ENCODE measurements around the gene IL6.
"Not testable (repeated sequence)": the region's sequence is repeated elsewhere in the genome, so short reads cannot be mapped to it uniquely, and the experiment has no call there.

The IL6 gene

DNA sequence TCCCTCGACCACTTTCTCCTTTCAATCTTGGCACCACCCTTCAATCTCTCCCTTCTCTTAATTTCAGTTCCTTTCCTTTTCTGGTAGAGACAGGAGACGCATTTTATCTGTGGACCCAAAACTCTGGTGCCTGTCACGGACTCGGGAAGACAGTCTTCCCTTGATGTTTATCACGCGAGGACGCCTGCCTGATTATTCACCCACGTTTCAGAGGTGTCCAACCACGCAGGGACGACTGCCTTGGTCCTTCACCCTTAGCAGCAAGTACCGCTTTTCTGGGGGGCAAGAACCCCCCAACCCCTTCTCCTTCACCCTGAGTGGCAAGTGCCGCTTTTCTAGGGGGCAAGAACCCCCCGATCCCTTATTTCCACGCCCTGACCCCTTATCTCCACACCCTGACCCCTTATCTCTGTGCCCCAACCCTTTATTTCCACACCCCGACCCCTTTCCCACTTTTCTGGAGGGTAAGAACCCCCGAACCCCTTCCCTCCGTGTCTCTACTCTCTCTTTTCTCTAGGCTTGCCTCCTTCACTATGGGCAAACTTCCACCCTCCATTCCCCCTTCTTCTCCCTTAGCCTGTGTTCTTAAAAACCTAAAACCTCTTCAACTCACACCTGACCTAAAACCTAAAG is 22.9 kb upstream of the IL6 start:
- not testable (repeated sequence) for DNase-seq (ENCODE audit: low read depth in 2 of 3, low spot score in 1 of 3)

- not testable (repeated sequence) for DNase-seq (ENCODE audit: low read depth in 2 of 3, low spot score in 1 of 3)
Observed at GRCh38 chr7:22704722-22705121, 22.3 kb upstream of the IL6 start.

DNA sequence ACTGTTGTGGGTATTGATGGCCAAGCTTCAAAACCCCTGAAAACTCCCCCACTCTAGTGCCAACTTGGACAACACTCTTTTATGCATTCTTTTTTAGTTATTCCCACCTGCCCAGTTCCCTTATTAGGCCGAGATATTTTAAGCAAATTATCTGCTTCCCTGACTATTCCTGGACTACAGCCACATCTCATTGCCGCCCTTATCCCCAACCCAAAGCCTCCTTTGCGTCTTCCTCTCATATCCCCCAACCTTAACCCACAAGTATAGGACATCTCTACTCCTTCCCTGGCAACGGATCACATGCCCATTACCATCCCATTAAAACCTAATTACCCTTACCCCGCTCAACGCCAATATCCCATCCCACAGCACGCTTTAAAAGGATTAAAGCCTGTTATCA is 21.1 kb upstream of the IL6 start:
- DNase-seq (ENCODE audit: low read depth in 2 of 3, low spot score in 1 of 3), result not testable (repeated sequence)

GRCh38 chr7:22707026-22707691 is 19.8 kb upstream of the IL6 start:
- DNase-seq (ENCODE audit: low read depth in 2 of 3, low spot score in 1 of 3), result not testable (repeated sequence)

DNA sequence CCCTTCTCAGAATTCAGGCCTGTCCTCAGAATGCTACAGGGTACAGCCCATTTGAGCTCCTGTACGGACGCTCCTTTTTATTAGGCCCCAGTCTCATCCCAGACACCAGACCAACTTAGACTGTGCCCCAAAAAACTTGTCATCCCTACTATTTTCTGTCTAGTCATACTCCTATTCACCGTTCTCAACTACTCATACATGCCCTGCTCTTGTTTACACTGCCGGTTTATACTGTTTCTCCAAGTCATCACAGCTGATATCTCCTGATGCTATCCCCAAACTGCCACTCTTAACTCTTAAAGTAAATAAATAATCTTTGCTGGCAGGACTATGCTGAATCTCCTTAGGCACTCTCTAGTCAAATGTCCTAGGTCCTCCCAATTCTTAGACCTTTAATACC is 18.8 kb upstream of the IL6 start:
- not testable (repeated sequence) for DNase-seq (ENCODE audit: low read depth in 2 of 3, low spot score in 1 of 3)

GRCh38 chr7:22708677-22709061 is 18.3 kb upstream of the IL6 start:
- DNase-seq (ENCODE audit: low read depth in 2 of 3, low spot score in 1 of 3), result not testable (repeated sequence)

- not testable (repeated sequence) for DNase-seq (ENCODE audit: low read depth in 2 of 3, low spot score in 1 of 3)
Observed at GRCh38 chr7:22709062-22709829, 17.8 kb upstream of the IL6 start.

GRCh38 chr7:22709857-22710256 is 17.1 kb upstream of the IL6 start:
- DNase-seq (ENCODE audit: low read depth in 2 of 3, low spot score in 1 of 3), result no peak

GRCh38 chr7:22712999-22713398 is 14.0 kb upstream of the IL6 start:
- DNase-seq (ENCODE audit: low read depth in 2 of 3, low spot score in 1 of 3), result no peak

- DNase-seq (ENCODE audit: low read depth in 2 of 3, low spot score in 1 of 3), result no peak
Observed at GRCh38 chr7:22713463-22713862, 13.5 kb upstream of the IL6 start.

DNA sequence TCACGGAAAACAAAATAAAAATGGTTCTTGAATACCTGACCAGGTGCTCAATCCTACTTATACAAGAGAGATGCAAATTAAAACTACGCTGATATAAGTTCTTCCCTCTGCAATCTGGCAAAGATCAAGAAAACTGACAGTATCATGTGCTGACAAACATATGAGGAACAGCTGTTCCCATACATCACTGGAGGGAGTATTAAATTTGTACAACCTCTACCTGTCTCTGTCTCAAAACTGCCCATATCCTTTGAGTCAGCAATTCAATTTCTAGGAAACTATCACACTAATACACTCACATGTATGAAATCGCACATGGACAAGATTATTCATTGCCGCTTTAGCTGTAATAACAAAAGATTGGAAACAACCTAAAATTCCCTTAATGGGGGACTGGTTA is 11.0 kb upstream of the IL6 start:
- DNase-seq (ENCODE audit: low read depth in 2 of 3, low spot score in 1 of 3), result no peak

- no peak for DNase-seq (ENCODE audit: low read depth in 2 of 3, low spot score in 1 of 3)
Observed at GRCh38 chr7:22717760-22718159, 9.2 kb upstream of the IL6 start.

- DNase-seq (ENCODE audit: low read depth in 2 of 3, low spot score in 1 of 3), result no peak
Observed at GRCh38 chr7:22718200-22718711, 8.7 kb upstream of the IL6 start.

- no peak for DNase-seq (ENCODE audit: low read depth in 2 of 3, low spot score in 1 of 3)
Observed at GRCh38 chr7:22718911-22719420, 8.0 kb upstream of the IL6 start.

- no peak for DNase-seq (ENCODE audit: low read depth in 2 of 3, low spot score in 1 of 3)
Observed at GRCh38 chr7:22720791-22721786, 5.9 kb upstream of the IL6 start.

GRCh38 chr7:22722536-22723180 is 4.3 kb upstream of the IL6 start:
- DNase-seq (ENCODE audit: low read depth in 2 of 3, low spot score in 1 of 3), result no peak

GRCh38 chr7:22723181-22723601 is 3.8 kb upstream of the IL6 start:
- DNase-seq (ENCODE audit: low read depth in 2 of 3, low spot score in 1 of 3), result no peak

- DNase-seq (ENCODE audit: low read depth in 2 of 3, low spot score in 1 of 3), result no peak
Observed at GRCh38 chr7:22723637-22724036, 3.4 kb upstream of the IL6 start.

- no peak for DNase-seq (ENCODE audit: low read depth in 2 of 3, low spot score in 1 of 3)
Observed at GRCh38 chr7:22724861-22725260, 2.1 kb upstream of the IL6 start.

GRCh38 chr7:22725585-22725984 is 1.4 kb upstream of the IL6 start:
- no peak for DNase-seq (ENCODE audit: low read depth in 2 of 3, low spot score in 1 of 3)

Data from stimulated activated CD4-positive, alpha-beta T cell treated with anti-CD3 and anti-CD28 coated beads, Interleukin-12 subunit alpha, Interleukin-12 subunit beta, amount 100 ng/mL, for 48 hours (primary cell).